ENCODE results near the gene CABP7. TPM values are rescaled to one million over a fixed set of nuclear protein-coding genes. Genes with fewer than 3 reads are reported as not detected.

Gene CABP7
- total and polyA plus RNA-seq, 2 donors (not counting 3 experiments of a cell fraction or from before 2014, with no cell fraction given): not detected

- DNase-seq (ENCODE audit: low read depth, low spot score) (no peak), FAIRE-seq (no peak)
- H3K4me1 ChIP-seq (ENCODE audit: control insufficient read depth, extremely low read depth, insufficient read depth, low read length): no peaks in the 10 kb centered on the region
- H3K27me3 ChIP-seq (ENCODE audit: control insufficient read depth in 2 of 2, insufficient read depth in 2 of 2, low read length in 2 of 2): no peaks in the 10 kb centered on the region
- CTCF ChIA-PET: interaction anchor here (1.5 kb wide), 1 partner anchor 253 kb away, joined by 4 read pairs; no protein-coding TSS in a partner anchor
- BruUV-seq (replicated peaks): no TSS peak
- H3K27ac ChIP-seq (ENCODE audit: insufficient read depth, low read depth, low read length): no peak overlapping the region
- POLR2A ChIA-PET: no interaction called here
- no peak overlapping the region for H3K4me3 ChIP-seq (replicated peaks in 1 of 3; ENCODE audit: insufficient read depth in 1 of 3, low read depth in 1 of 3, low read length in 3 of 3)
- H3K79me2 ChIP-seq (ENCODE audit: control insufficient read depth, insufficient read depth, low read length): no peaks in the 10 kb centered on the region
- dilution Hi-C loops (cut with MboI; ENCODE audit: extremely low pct_ligation_motif_present, low sequenced_read_pairs): no loop called here
- H3K9ac ChIP-seq (replicated peaks; ENCODE audit: extremely low read depth, insufficient read depth, low read length): no peak overlapping the region
- H3K4me2 ChIP-seq (ENCODE audit: insufficient read depth, low read length): no peak overlapping the region
- H2AFZ ChIP-seq (ENCODE audit: low read depth, low read length): no peak overlapping the region
- no peaks in the 10 kb centered on the region for H4K20me1 ChIP-seq (replicated peaks; ENCODE audit: control insufficient read depth, extremely low read depth, insufficient read depth, low read length)
- TF ChIP-seq EZH2 (IDR thresholded peaks at IDR 0.05; ENCODE audit: borderline replicate concordance, low read depth, low read length, severe bottlenecking) (no peak), GATA2 (IDR thresholded peaks at IDR 0.05; ENCODE audit: insufficient read depth, insufficient read length, low read depth, low read length) (no peak), MAX (IDR thresholded peaks at IDR 0.05; ENCODE audit: insufficient read depth, insufficient read length) (no peak), MYC (IDR thresholded peaks at IDR 0.05; ENCODE audit: low read depth, low read length) (no peak), JUN (IDR thresholded peaks at IDR 0.05; ENCODE audit: borderline replicate concordance, insufficient read depth, insufficient read length, low read depth) (no peak), POLR2AphosphoS5 (IDR thresholded peaks at IDR 0.05; ENCODE audit: insufficient read depth, low read depth, low read length) (no peak), CTCF (IDR thresholded peaks at IDR 0.05; ENCODE audit: extremely low read depth in 1 of 2, insufficient read depth in 1 of 2, low read depth in 1 of 2, low read length in 2 of 2) (no peak), FOS (IDR thresholded peaks at IDR 0.05; ENCODE audit: borderline replicate concordance, insufficient read depth, low read length) (no peak), POLR2A (IDR thresholded peaks at IDR 0.05; ENCODE audit: low read depth, low read length) (no peak)
- intact Hi-C loops (cut with micrococcal nuclease): no loop called here
- no peaks in the 10 kb centered on the region for H3K9me1 ChIP-seq (replicated peaks; ENCODE audit: control insufficient read depth, extremely low read depth, insufficient read depth, low read length)
- no peaks in the 10 kb centered on the region for H3K9me3 ChIP-seq (replicated peaks; ENCODE audit: control insufficient read depth, insufficient read depth, low read length)
- H3K36me3 ChIP-seq (ENCODE audit: control insufficient read depth in 2 of 2, extremely low read depth in 1 of 2, insufficient read depth in 2 of 2, low read length in 2 of 2): peaks cover 0 to 4% of the 10 kb centered on the region in 2 experiments
Measured at GRCh38 chr22:29751669-29752068, 31.9 kb downstream of the CABP7 start.

Data from endothelial cell of umbilical vein (primary cell).